AG04449 (cell line): ENCODE data around the gene IQGAP2.
"Not testable (repeated sequence)": the region's sequence is repeated elsewhere in the genome, so short reads cannot be mapped to it uniquely, and the experiment has no call there.

Source experiments
- CTCF ChIA-PET: fragments of 350-600 bp; formaldehyde crosslinking; extraction: SDS; loops from one replicate; lab custom pipeline; 2021; ENCODE audit warnings: antibody characterized with exemption; lab: Yijun Ruan, JAX
- POLR2A ChIA-PET: fragments of 400-600, 350-600 bp; formaldehyde crosslinking; extraction: SDS; loops from one replicate; lab custom pipeline; 2020; ENCODE audit warnings: antibody characterized with exemption, inconsistent platforms; lab: Yijun Ruan, JAX
- DNase-seq: peaks from one replicate; pipeline ENCODE4 v3.0.0-alpha.2; 2010; ENCODE audit warnings: low read depth, low spot score
- H3K4me3 ChIP-seq: 2 replicates; pipeline ENCODE4 v1.5.1; 2011; ENCODE audit warnings: low read depth, mild to moderate bottlenecking, control low read depth, low read length
- TF ChIP-seq, protein P1 (sequence below): IDR thresholded peaks from one replicate; pipeline ENCODE4 v1.5.1; 2011; ENCODE audit warnings: mild to moderate bottlenecking, moderate library complexity, low read length, control low read depth, inconsistent platforms; ENCODE audit not compliant: insufficient read depth; ENCODE audit errors: missing control alignments

The IQGAP2 gene

DNA sequence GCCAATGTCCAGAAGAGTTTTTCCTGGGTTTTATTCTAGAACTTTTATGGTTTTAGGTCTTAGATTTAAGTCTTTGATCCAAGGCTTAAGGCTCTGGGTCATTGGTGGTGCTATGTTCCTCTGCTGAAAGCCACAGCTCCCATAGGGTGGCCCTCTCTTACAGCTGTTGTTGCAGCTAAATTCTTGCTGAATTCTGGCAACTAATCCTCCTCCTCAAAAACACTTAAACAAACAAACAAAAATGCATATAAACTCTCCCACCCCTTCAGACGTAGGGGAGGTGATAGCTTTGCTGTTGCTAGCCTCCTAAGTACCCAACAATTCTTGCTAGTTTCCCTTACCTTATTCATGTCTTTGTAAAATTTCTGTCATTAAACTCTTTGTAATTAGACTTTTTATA is 30.2 kb downstream of the IQGAP2 start:
- no peak overlapping the region for H3K4me3 ChIP-seq
- no peak for DNase-seq
- POLR2A ChIA-PET: no interaction called here
- TF ChIP-seq, protein P1, sequence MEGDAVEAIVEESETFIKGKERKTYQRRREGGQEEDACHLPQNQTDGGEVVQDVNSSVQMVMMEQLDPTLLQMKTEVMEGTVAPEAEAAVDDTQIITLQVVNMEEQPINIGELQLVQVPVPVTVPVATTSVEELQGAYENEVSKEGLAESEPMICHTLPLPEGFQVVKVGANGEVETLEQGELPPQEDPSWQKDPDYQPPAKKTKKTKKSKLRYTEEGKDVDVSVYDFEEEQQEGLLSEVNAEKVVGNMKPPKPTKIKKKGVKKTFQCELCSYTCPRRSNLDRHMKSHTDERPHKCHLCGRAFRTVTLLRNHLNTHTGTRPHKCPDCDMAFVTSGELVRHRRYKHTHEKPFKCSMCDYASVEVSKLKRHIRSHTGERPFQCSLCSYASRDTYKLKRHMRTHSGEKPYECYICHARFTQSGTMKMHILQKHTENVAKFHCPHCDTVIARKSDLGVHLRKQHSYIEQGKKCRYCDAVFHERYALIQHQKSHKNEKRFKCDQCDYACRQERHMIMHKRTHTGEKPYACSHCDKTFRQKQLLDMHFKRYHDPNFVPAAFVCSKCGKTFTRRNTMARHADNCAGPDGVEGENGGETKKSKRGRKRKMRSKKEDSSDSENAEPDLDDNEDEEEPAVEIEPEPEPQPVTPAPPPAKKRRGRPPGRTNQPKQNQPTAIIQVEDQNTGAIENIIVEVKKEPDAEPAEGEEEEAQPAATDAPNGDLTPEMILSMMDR: no peak
- CTCF ChIA-PET: no interaction called here

DNA sequence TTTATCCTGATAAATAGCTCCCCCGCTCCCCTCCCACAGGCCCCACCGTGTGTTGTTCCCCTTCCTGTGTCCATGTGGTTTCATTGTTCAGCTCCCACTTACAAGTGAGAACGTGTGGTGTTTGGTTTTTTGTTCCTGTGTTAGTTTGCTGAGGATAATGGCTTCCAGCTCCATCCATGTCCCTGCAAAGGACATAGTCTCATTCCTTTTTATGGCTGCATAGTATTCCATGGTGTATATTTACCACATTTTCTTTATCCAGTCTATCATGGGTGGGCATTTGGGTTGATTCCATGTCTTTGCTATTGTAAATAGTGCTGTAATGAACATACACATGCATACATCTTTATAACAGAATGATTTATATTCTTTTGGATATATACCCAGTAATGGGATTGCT is 34.4 kb downstream of the IQGAP2 start:
- CTCF ChIA-PET, POLR2A ChIA-PET, H3K4me3 ChIP-seq, DNase-seq: not testable (repeated sequence)

DNA sequence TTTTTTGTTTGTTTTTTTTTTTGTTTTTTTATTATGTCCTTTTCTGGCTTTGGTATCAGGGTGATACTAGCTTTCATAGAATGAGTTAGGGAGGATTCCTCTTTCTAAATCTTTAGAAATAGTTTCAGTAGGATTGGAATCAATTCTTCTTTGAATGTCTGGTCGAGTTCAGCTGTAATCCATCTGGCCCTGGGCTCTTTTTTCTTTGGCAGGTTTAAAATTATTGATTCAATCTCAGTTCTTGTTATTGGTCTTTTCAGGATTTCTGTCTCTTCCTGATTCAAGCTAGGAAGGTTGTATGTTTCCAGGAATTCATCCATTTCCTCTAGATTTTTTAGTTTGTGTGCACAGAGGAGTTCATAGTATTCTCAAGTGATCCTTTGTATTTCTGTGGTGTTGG is 34.9 kb downstream of the IQGAP2 start:
- TF ChIP-seq, protein P1: no peak
- ChIA-PET CTCF (no interaction called here), POLR2A (no interaction called here)
- H3K4me3 ChIP-seq: no peak overlapping the region
- no peak for DNase-seq

DNA sequence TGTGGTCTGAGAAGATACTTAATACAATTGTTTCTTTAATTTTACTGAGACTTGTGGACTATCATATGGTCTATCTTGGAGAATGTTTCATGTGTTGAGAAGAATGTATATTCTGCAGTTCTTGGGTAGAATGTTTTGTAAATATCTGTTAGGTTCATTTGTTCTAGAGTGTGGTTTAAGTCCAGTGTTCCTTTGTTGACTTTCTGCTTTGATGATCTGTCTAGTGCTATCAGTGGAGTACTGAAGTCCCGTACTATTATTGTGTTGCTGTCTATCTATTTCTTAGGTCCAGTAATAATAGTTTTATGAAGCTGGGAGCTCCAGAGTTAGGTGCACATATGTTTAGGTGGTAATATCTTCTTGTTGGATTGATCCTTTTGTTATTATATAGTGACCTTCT is 36.1 kb downstream of the IQGAP2 start:
- ChIA-PET CTCF (no interaction called here), POLR2A (no interaction called here)
- H3K4me3 ChIP-seq: no peak overlapping the region
- TF ChIP-seq, protein P1: no peak
- no peak for DNase-seq

DNA sequence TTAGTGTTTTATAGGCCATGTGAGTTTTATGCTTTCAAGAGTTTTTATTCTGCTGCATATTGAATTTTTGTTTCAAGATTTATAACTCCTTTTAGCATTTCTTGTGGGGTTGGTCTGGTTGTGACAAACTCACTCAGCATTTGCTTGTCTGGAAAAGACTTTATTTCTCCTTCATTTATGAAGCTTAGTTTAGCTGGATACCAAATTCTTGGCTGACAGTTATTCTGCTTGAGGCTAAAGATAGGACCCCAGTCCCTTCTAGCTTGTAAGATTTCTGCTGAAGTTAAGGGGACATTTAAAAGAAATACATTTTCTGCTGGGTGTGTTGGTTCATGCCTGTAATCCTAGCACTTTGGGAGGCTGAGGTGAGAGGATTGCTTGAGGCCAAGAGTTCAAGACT is 36.8 kb downstream of the IQGAP2 start:
- TF ChIP-seq, protein P1: no peak
- ChIA-PET POLR2A (no interaction called here), CTCF (no interaction called here)
- H3K4me3 ChIP-seq: no peak overlapping the region
- no peak for DNase-seq

DNA sequence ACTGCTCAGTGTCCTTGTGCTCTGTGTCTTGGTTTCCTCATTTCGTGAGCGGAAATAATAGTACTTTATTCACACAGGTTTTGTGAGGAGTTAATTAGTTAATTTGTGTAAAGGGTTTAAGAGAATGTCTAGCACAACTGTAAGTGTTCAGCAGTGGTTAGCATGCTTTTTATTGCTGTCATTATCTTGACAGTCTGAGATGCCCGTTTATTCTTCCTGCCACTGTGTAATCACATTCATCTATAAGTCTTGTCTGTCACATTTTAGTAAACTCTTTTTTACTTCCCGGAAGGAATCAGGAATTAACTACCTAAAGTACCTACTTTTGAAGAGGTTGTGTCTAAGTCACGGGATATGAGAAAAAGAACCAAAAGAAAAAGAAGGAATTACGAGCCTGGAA is 38.0 kb downstream of the IQGAP2 start:
- TF ChIP-seq, protein P1: no peak
- DNase-seq: no peak
- ChIA-PET CTCF (no interaction called here), POLR2A (no interaction called here)
- no peak overlapping the region for H3K4me3 ChIP-seq

DNA sequence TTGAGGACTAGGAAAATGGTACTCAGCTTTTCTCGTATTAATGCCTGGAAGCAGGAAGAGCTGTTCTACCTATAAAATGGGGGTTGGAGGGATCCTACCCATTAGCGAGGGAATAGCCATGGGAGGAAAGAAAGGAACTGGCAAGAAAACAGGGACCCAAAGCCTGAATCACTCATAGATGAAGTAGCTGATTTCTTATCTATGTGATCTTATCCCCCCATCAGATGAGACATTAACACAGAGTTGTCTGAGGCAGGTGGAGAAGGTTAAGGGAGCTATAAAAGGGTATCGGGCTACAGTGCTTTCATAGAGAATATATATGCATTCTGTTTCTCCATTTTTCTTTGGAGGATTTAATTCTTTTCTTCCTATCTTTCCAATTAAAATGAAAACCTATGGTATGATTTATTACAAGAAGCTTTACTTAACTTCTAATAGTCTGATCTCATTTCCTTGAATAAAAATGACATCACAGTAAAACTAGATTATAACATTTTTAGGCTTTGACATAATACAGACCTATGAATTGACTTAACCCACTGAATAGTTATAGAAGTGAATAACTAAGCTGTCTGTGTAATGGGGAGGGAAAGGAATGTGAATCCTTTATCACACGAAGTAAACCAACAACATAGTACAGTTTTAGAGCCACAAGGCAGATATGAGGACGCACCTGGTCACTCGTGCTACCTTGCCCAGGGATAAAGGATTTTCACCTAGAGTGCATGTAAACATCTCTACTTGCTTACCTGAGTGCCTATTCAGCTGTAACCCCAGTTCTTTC is 39.0 kb downstream of the IQGAP2 start:
- POLR2A ChIA-PET: no interaction called here
- DNase-seq: no peak
- TF ChIP-seq, protein P1: no peak
- H3K4me3 ChIP-seq: no peak overlapping the region
- CTCF ChIA-PET: no interaction called here
